ENCODE data around the gene AURKA. TPM values are rescaled to one million over a fixed set of nuclear protein-coding genes. Genes with fewer than 3 reads are reported as not detected.

AURKA gene
- total and polyA plus RNA-seq, 2 of the 8 experiments (the other 6 are each of a cell fraction or from before 2014, with no cell fraction given): 45.8 to 84.8 TPM

- no peak for TF ChIP-seq CHD7 (IDR thresholded peaks at IDR 0.05; ENCODE audit: insufficient replicate concordance, low read length)
- TF ChIP-seq TEAD4 (IDR thresholded peaks at IDR 0.05; ENCODE audit: low read depth, low read length): no peak
- TF ChIP-seq JUN (IDR thresholded peaks at IDR 0.05; ENCODE audit: low read depth, low read length): no peak
- TF ChIP-seq SIRT6 (IDR thresholded peaks at IDR 0.05; ENCODE audit: low read length): no peak
- no peak for TF ChIP-seq BCL11A (IDR thresholded peaks at IDR 0.05; ENCODE audit: low read depth in 2 of 2, low read length in 2 of 2)
- TF ChIP-seq SP2 (IDR thresholded peaks at IDR 0.05; ENCODE audit: low read length): no peak
- TF ChIP-seq, protein P1, sequence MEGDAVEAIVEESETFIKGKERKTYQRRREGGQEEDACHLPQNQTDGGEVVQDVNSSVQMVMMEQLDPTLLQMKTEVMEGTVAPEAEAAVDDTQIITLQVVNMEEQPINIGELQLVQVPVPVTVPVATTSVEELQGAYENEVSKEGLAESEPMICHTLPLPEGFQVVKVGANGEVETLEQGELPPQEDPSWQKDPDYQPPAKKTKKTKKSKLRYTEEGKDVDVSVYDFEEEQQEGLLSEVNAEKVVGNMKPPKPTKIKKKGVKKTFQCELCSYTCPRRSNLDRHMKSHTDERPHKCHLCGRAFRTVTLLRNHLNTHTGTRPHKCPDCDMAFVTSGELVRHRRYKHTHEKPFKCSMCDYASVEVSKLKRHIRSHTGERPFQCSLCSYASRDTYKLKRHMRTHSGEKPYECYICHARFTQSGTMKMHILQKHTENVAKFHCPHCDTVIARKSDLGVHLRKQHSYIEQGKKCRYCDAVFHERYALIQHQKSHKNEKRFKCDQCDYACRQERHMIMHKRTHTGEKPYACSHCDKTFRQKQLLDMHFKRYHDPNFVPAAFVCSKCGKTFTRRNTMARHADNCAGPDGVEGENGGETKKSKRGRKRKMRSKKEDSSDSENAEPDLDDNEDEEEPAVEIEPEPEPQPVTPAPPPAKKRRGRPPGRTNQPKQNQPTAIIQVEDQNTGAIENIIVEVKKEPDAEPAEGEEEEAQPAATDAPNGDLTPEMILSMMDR (IDR thresholded peaks at IDR 0.05; ENCODE audit: control extremely low read depth in 1 of 3, insufficient read depth in 1 of 3, low read depth in 1 of 3, low read length in 3 of 3): no peak
These were observed 15.7 kb downstream of the AURKA start (continued) for GRCh38 chr20:56376331-56376730.

All from H1 (cell line).